Sigmoid colon (tissue), 7 donors: ENCODE measurements around the gene ALDH1L1. TPM values are rescaled to one million over a fixed set of nuclear protein-coding genes. Genes with fewer than 3 reads are reported as not detected.

ENCODE experiments used
- DNase-seq: peaks from one replicate; pipeline ENCODE4 v3.0.0-alpha.2; 2019
- H3K27ac ChIP-seq, 4 donors: fragments of 200-600 bp; sonication (generic); one replicate each; pipeline ENCODE4 v1.5.1; 2016 to 2019; ENCODE audit warnings: mild to moderate bottlenecking in 1 of 4
- H3K27me3 ChIP-seq, 3 donors: fragments of 200-600 bp; sonication (generic); one replicate each; pipeline ENCODE4 v1.5.1; 2019; ENCODE audit warnings: mild to moderate bottlenecking in 1 of 3
- H3K36me3 ChIP-seq, 4 donors: fragments of 200-600 bp; sonication (generic); one replicate each; pipeline ENCODE4 v1.5.1; 2016 to 2019
- H3K4me1 ChIP-seq, 4 donors: fragments of 200-600 bp; sonication (generic); one replicate each; pipeline ENCODE4 v1.5.1; 2017 to 2019
- H3K4me3 ChIP-seq, 4 donors: fragments of 200-600 bp; sonication (generic); one replicate each; pipeline ENCODE4 v1.5.1; 2017 to 2019; ENCODE audit warnings: mild to moderate bottlenecking in 2 of 4, moderate library complexity in 1 of 4
- H3K9me3 ChIP-seq, 4 donors: fragments of 200-600 bp in 3 of 4; sonication (generic) in 3 of 4; one replicate each; pipeline versions ENCODE4 v1.5.1 to v1.6.1; 2013 to 2019
- CTCF ChIP-seq, 4 experiments: fragments of 450-650 bp in 3 of 4; fragments of 200-600 bp in 1 of 4; IDR thresholded peaks; one replicate each; pipeline ENCODE4 v1.5.1; 2016 to 2019; ENCODE audit warnings: antibody characterized with exemption in 4 of 4, mild to moderate bottlenecking in 3 of 4, moderate library complexity in 2 of 4
- EP300 ChIP-seq, 4 donors: sonication (generic); formaldehyde crosslinking; IDR thresholded peaks; one replicate each; pipeline ENCODE4 v1.6.1; 2017; ENCODE audit warnings: antibody characterized with exemption in 4 of 4
- POLR2A ChIP-seq, 2 donors: fragments of 450-650 bp; IDR thresholded peaks; one replicate each; pipeline ENCODE4 v1.6.1; 2016; ENCODE audit warnings: antibody characterized with exemption in 2 of 2, mild to moderate bottlenecking in 2 of 2, moderate library complexity in 2 of 2
- POLR2AphosphoS5 ChIP-seq, 4 donors: sonication (generic); formaldehyde crosslinking; IDR thresholded peaks; one replicate each; pipeline ENCODE4 v1.6.1; 2017; ENCODE audit warnings: antibody characterized with exemption in 4 of 4
- WGBS, 2 donors: extraction: QIAGEN DNeasy Blood & Tissue Kit; methylation state at CpG; one replicate each; pipeline ENCODE4 v1.1.7; 2013; 5-methylcytosine and 5-hydroxymethylcytosine counted together
- intact Hi-C: fragments of 100-400 bp; cut with DNase I; formaldehyde crosslinking; loops from one replicate; pipeline ENCODE4 v1.15.1; 2023
- polyA plus RNA-seq, 3 donors: library from polyadenylated mRNA; stranded (reverse); fragments of 200-250 nt; gene quantifications; one replicate each; pipeline ENCODE4 v1.2.3, GENCODE V29; 2013
- total RNA-seq, 4 donors: library from RNA; depleted of rRNA; stranded (reverse); fragments of >200 nt; gene quantifications; one replicate each; pipeline ENCODE4 v1.1.0, GENCODE V29; 2016
- donor health status: healthy with polysubstance abuse.
- donor health status: Bipolar disorder and iron deficiency.
- donor health status: healthy.

The ALDH1L1 gene
- total and polyA plus RNA-seq, 7 donors: 7.2 to 32.5 (median 15.0) TPM

DNA sequence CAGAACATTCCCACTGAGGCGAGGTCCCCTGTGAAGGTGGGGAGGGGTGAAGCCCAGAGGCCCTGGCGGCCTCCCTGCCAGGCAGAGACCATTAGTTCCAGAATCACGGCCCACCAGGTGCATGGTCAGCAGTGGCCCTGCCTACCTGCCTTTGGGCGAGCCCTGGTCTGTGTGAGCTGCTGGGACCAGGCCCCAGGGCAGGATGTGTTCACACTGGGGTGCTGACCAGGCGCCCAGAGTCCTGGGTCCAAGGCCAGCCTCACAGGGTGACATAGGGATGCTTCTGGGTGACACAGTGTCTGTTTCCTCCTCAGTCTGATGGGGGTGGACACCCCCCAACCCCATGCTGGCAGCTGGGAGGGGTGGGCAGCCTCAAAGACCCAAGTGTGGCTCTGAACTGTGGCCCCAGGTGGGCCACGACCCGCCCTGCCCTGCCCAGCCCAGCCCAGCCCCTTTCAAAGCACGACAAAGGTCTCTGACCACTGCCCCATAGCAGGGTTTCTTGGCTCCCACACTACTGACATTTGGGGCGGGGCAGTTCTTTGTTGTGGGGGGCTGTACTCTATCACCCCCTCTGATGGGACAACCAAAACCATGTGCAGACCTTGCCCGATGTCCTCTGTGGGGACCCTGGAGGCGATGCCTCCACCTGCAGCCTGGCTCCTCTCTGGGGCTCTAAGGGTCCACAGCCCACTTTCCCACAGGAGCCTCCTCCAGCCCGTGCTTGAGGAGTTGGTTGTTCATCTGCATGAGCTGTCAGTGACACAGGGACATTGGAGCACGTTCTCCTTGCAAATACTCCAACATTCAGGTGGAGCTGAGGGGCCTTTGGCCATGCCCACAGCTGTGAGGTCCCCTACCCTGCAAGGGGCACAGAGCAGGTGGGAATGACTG, 51.6 kb downstream of the ALDH1L1 start:
- no peaks in the 10 kb centered on the region for H3K9me3 ChIP-seq
- 84 to 90% methylated on average over 13 of the region's 13 CpGs for WGBS, 2 donors
- intact Hi-C loops: no loop called here
- TF ChIP-seq EP300 (IDR thresholded peaks at IDR 0.05) (no peak), CTCF (IDR thresholded peaks at IDR 0.05) (no peak), POLR2A (IDR thresholded peaks at IDR 0.05) (no peak), POLR2AphosphoS5 (IDR thresholded peaks at IDR 0.05) (no peak)
- H3K36me3 ChIP-seq: no peaks in the 10 kb centered on the region
- H3K4me3 ChIP-seq: no peak overlapping the region
- no peaks in the 10 kb centered on the region for H3K4me1 ChIP-seq
- DNase-seq: peak; percentile 58
- no peaks in the 10 kb centered on the region for H3K27me3 ChIP-seq
- H3K27ac ChIP-seq: no peak overlapping the region

GRCh38 chr3:126127904-126128303, 52.5 kb downstream of the ALDH1L1 start:
- TF ChIP-seq EP300 (IDR thresholded peaks at IDR 0.05) (no peak), CTCF (IDR thresholded peaks at IDR 0.05) (no peak)
- no peak overlapping the region for H3K4me3 ChIP-seq
- no peaks in the 10 kb centered on the region for H3K4me1 ChIP-seq
- H3K9me3 ChIP-seq: no peaks in the 10 kb centered on the region
- WGBS, 2 donors: 85 to 88% methylated on average over 7 of the region's 7 CpGs
- H3K27ac ChIP-seq: no peak overlapping the region
- no peak for DNase-seq
- H3K27me3 ChIP-seq: no peaks in the 10 kb centered on the region
- intact Hi-C loops: no loop called here
- H3K36me3 ChIP-seq: no peaks in the 10 kb centered on the region

- H3K36me3 ChIP-seq: no peaks in the 10 kb centered on the region
- TF ChIP-seq POLR2A (IDR thresholded peaks at IDR 0.05) (no peak), CTCF (IDR thresholded peaks at IDR 0.05) (no peak), EP300 (IDR thresholded peaks at IDR 0.05) (no peak), POLR2AphosphoS5 (IDR thresholded peaks at IDR 0.05) (no peak)
- no peaks in the 10 kb centered on the region for H3K27me3 ChIP-seq
- no peaks in the 10 kb centered on the region for H3K4me1 ChIP-seq
- DNase-seq: peak; percentile 35
- intact Hi-C loops: no loop called here
- H3K9me3 ChIP-seq: no peaks in the 10 kb centered on the region
- no peak overlapping the region for H3K4me3 ChIP-seq
- 87 to 90% methylated on average over 10 of the region's 10 CpGs for WGBS, 2 donors
- no peak overlapping the region for H3K27ac ChIP-seq
Observed at GRCh38 chr3:126127452-126127851, 52.9 kb downstream of the ALDH1L1 start.

DNA sequence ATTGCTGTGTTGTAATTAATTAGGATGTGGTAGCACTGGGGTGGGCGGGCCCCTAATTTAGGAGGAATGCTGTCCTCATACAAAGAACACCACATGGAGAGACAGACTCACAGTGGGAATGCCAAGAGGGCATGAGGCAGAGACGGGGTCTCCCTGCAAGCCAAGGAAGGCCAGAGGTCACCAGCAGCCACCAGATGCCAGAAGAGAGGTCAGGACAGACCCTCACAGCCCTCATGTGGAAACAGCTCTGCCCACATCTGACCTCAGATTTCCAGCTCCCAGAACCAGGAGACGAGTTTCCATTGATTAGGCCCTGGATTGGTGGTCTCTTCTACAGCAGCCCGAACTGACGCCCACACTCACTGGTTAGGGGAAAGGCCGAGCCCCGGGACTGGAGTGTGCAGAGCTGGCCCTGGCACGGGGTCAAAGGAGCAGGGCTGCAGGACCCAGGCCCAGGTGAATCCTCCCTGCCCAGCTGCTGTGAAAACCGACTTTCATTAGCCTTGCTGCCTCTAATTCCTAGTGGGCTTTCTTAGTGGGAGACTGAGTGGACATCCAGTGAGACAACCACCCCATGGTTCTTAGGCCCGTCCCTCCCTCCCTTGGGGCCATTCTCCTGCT, 53.5 kb downstream of the ALDH1L1 start:
- TF ChIP-seq POLR2AphosphoS5 (IDR thresholded peaks at IDR 0.05): no peak
- TF ChIP-seq POLR2A (IDR thresholded peaks at IDR 0.05): no peak
- TF ChIP-seq CTCF (IDR thresholded peaks at IDR 0.05): no peak
- no peak for TF ChIP-seq EP300 (IDR thresholded peaks at IDR 0.05)
- H3K27me3 ChIP-seq: no peaks in the 10 kb centered on the region
- H3K4me1 ChIP-seq: no peaks in the 10 kb centered on the region
- H3K4me3 ChIP-seq: no peak overlapping the region
- H3K9me3 ChIP-seq: no peaks in the 10 kb centered on the region
- intact Hi-C loops: no loop called here
- 85 to 87% methylated on average over 10 of the region's 10 CpGs for WGBS, 2 donors
- peak; percentile 50 for DNase-seq
- no peak overlapping the region for H3K27ac ChIP-seq
- no peaks in the 10 kb centered on the region for H3K36me3 ChIP-seq
